ENCODE data around the gene CSMD2.

Gene CSMD2

GRCh38 chr1:33814166-33814565 is 350.9 kb downstream of the CSMD2 start:
- H3K27me3 ChIP-seq (ENCODE audit: insufficient read depth, low read depth, severe bottlenecking), result peaks cover 40% of the 10 kb centered on the region
- no peaks in the 10 kb centered on the region for H3K36me3 ChIP-seq
- no peak for TF ChIP-seq CTCF (IDR thresholded peaks at IDR 0.05; ENCODE audit: low read depth, low read length)
- H3K27ac ChIP-seq, result no peak overlapping the region
- H3K9me3 ChIP-seq (ENCODE audit: severe bottlenecking), result no peaks in the 10 kb centered on the region
- no peak for DNase-seq
- H3K4me3 ChIP-seq (ENCODE audit: low read depth, low read length), result no peak overlapping the region

- TF ChIP-seq CTCF (IDR thresholded peaks at IDR 0.05; ENCODE audit: low read depth, low read length), result no peak
- no peak for DNase-seq
- peaks cover 2% of the 10 kb centered on the region for H3K9me3 ChIP-seq (ENCODE audit: severe bottlenecking)
- H3K27ac ChIP-seq, result no peak overlapping the region
- H3K4me3 ChIP-seq (ENCODE audit: low read depth, low read length), result no peak overlapping the region
- H3K36me3 ChIP-seq, result no peaks in the 10 kb centered on the region
- peaks cover 47% of the 10 kb centered on the region for H3K27me3 ChIP-seq (ENCODE audit: insufficient read depth, low read depth, severe bottlenecking)
Measured at GRCh38 chr1:33810571-33810970, 354.5 kb downstream of the CSMD2 start.

GRCh38 chr1:33805988-33806387 is 359.0 kb downstream of the CSMD2 start:
- no peak overlapping the region for H3K27ac ChIP-seq
- H3K4me3 ChIP-seq (ENCODE audit: low read depth, low read length), result no peak overlapping the region
- DNase-seq, result no peak
- H3K9me3 ChIP-seq (ENCODE audit: severe bottlenecking), result peaks cover 2% of the 10 kb centered on the region
- peaks cover 37% of the 10 kb centered on the region for H3K27me3 ChIP-seq (ENCODE audit: insufficient read depth, low read depth, severe bottlenecking)
- H3K36me3 ChIP-seq, result no peaks in the 10 kb centered on the region
- TF ChIP-seq CTCF (IDR thresholded peaks at IDR 0.05; ENCODE audit: low read depth, low read length), result no peak

- H3K27me3 ChIP-seq (ENCODE audit: insufficient read depth, low read depth, severe bottlenecking), result peaks cover 43% of the 10 kb centered on the region
Measured at GRCh38 chr1:33802268-33802667, 362.8 kb downstream of the CSMD2 start.

GRCh38 chr1:33797849-33798248 is 367.2 kb downstream of the CSMD2 start:
- peaks cover 24% of the 10 kb centered on the region for H3K27me3 ChIP-seq (ENCODE audit: insufficient read depth, low read depth, severe bottlenecking)
- H3K27ac ChIP-seq, result no peak overlapping the region
- no peak for DNase-seq
- no peaks in the 10 kb centered on the region for H3K36me3 ChIP-seq
- no peak for TF ChIP-seq CTCF (IDR thresholded peaks at IDR 0.05; ENCODE audit: low read depth, low read length)
- peaks cover 4% of the 10 kb centered on the region for H3K9me3 ChIP-seq (ENCODE audit: severe bottlenecking)
- H3K4me3 ChIP-seq (ENCODE audit: low read depth, low read length), result no peak overlapping the region

More at GRCh38 chr1:33802268-33802667, 362.8 kb downstream of the CSMD2 start:
- H3K4me3 ChIP-seq (ENCODE audit: low read depth, low read length), result no peak overlapping the region
- no peaks in the 10 kb centered on the region for H3K36me3 ChIP-seq
- H3K9me3 ChIP-seq (ENCODE audit: severe bottlenecking), result peaks cover 2% of the 10 kb centered on the region
- no peak for TF ChIP-seq CTCF (IDR thresholded peaks at IDR 0.05; ENCODE audit: low read depth, low read length)
- no peak for DNase-seq
- no peak overlapping the region for H3K27ac ChIP-seq

GRCh38 chr1:33792651-33793050 is 372.4 kb downstream of the CSMD2 start:
- no peak for DNase-seq
- TF ChIP-seq CTCF (IDR thresholded peaks at IDR 0.05; ENCODE audit: low read depth, low read length), result no peak
- H3K4me3 ChIP-seq (ENCODE audit: low read depth, low read length), result no peak overlapping the region
- H3K36me3 ChIP-seq, result no peaks in the 10 kb centered on the region
- no peak overlapping the region for H3K27ac ChIP-seq
- peaks cover 40% of the 10 kb centered on the region for H3K27me3 ChIP-seq (ENCODE audit: insufficient read depth, low read depth, severe bottlenecking)
- peaks cover 4% of the 10 kb centered on the region for H3K9me3 ChIP-seq (ENCODE audit: severe bottlenecking)

Measured in WERI-Rb-1 (cell line).